Activated gamma-delta T cell treated with anti-CD3 and anti-CD28 coated beads, Interleukin-2, amount 50 U/mL, for 16 hours (primary cell): ENCODE results near the gene TMEM17.
A peak's percentile ranks its signal among the peaks of the same experiment; 100 is the strongest.

Source experiments
- DNase-seq: peaks from one replicate; pipeline ENCODE4 v3.0.0-alpha.2; 2020; ENCODE audit warnings: low read depth

Gene TMEM17

GRCh38 chr2:62472312-62472711 is 33.7 kb downstream of the TMEM17 start:
- DNase-seq: no peak

- DNase-seq: no peak
These were observed 34.2 kb downstream of the TMEM17 start for GRCh38 chr2:62471816-62472215.

GRCh38 chr2:62471404-62471803 is 34.6 kb downstream of the TMEM17 start:
- DNase-seq: no peak

- no peak for DNase-seq
These were observed 36.4 kb downstream of the TMEM17 start for GRCh38 chr2:62469548-62469947.

GRCh38 chr2:62469114-62469513 is 36.9 kb downstream of the TMEM17 start:
- DNase-seq: no peak

- DNase-seq: no peak
These were observed 38.3 kb downstream of the TMEM17 start for GRCh38 chr2:62467475-62468321.

GRCh38 chr2:62467100-62467474 is 38.9 kb downstream of the TMEM17 start:
- DNase-seq: no peak

- DNase-seq: no peak
These were observed 39.5 kb downstream of the TMEM17 start for GRCh38 chr2:62466503-62466854.

- no peak for DNase-seq
These were observed 40.1 kb downstream of the TMEM17 start for GRCh38 chr2:62465741-62466502.

- no peak for DNase-seq
These were observed 40.8 kb downstream of the TMEM17 start for GRCh38 chr2:62465039-62465740.

GRCh38 chr2:62464221-62465007 is 41.6 kb downstream of the TMEM17 start:
- DNase-seq: no peak

- DNase-seq: no peak
These were observed 43.8 kb downstream of the TMEM17 start for GRCh38 chr2:62462211-62462610.

- no peak for DNase-seq
These were observed 44.3 kb downstream of the TMEM17 start for GRCh38 chr2:62461707-62462106.

- no peak for DNase-seq
These were observed 44.9 kb downstream of the TMEM17 start for GRCh38 chr2:62461017-62461553.

- DNase-seq: no peak
These were observed 45.8 kb downstream of the TMEM17 start for GRCh38 chr2:62460175-62460574.

- no peak for DNase-seq
These were observed 46.3 kb downstream of the TMEM17 start for GRCh38 chr2:62459672-62460071.

GRCh38 chr2:62459106-62459505 is 46.9 kb downstream of the TMEM17 start:
- DNase-seq: no peak

- no peak for DNase-seq
These were observed 47.3 kb downstream of the TMEM17 start for GRCh38 chr2:62458671-62459081.

- no peak for DNase-seq
These were observed 47.8 kb downstream of the TMEM17 start for GRCh38 chr2:62458206-62458641.

- DNase-seq: no peak
These were observed 48.4 kb downstream of the TMEM17 start for GRCh38 chr2:62457556-62457955.

GRCh38 chr2:62456721-62457539 is 49.1 kb downstream of the TMEM17 start:
- DNase-seq: peak; percentile 49
